Mononuclear cell (primary cell): ENCODE measurements around the gene KRTAP9-4. TPM values are rescaled to one million over a fixed set of nuclear protein-coding genes. Genes with fewer than 3 reads are reported as not detected.
"Not testable (repeated sequence)": the region's sequence is repeated elsewhere in the genome, so short reads cannot be mapped to it uniquely, and the experiment has no call there.

Experiments used
- H3K27me3 ChIP-seq: 2 replicates; pipeline ENCODE4 v1.6.0; 2011; ENCODE audit warnings: low read length, control low read depth; ENCODE audit not compliant: insufficient read depth
- H3K4me1 ChIP-seq: 2 replicates; pipeline ENCODE4 v1.5.1; 2011; ENCODE audit warnings: mild to moderate bottlenecking, low read length, control low read depth; ENCODE audit not compliant: insufficient read depth
- H3K4me3 ChIP-seq: 2 replicates; pipeline ENCODE4 v1.5.1; 2011; ENCODE audit warnings: mild to moderate bottlenecking, low read length, moderate library complexity
- H3K9me3 ChIP-seq: 2 replicates; pipeline ENCODE4 v1.5.1; 2011; ENCODE audit warnings: low read depth, mild to moderate bottlenecking, control low read depth, low read length
- total RNA-seq: library from RNA; depleted of rRNA; stranded (reverse); fragments of >200 nt; gene quantifications from one replicate; pipeline ENCODE4 v1.2.3, GENCODE V29; 2012

KRTAP9-4 gene
- total RNA-seq, 1 donor, result not detected

DNA sequence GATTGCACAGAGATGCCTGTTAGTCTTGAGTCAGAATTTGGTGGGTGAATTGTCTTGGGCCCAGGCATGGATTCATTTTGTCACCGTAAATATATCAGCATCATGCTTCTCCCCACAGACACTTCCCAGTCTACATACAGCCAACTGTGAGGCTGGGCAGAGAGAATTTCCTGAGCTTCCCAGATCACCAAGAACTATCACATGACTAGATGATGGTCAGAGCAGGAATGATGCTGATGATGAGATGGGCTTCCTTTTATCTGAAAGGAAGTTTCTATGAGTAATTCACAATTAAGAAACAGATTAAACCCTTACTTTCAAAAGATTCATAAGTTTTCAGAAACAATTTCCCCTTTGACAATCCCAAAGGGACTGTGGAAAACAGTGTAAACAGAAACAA is 5.4 kb downstream of the KRTAP9-4 start:
- Histone ChIP-seq H3K27me3 (peaks cover 18% of the 10 kb centered on the region), H3K9me3 (no peaks in the 10 kb centered on the region), H3K4me1 (no peaks in the 10 kb centered on the region), H3K4me3 (no peak overlapping the region)

DNA sequence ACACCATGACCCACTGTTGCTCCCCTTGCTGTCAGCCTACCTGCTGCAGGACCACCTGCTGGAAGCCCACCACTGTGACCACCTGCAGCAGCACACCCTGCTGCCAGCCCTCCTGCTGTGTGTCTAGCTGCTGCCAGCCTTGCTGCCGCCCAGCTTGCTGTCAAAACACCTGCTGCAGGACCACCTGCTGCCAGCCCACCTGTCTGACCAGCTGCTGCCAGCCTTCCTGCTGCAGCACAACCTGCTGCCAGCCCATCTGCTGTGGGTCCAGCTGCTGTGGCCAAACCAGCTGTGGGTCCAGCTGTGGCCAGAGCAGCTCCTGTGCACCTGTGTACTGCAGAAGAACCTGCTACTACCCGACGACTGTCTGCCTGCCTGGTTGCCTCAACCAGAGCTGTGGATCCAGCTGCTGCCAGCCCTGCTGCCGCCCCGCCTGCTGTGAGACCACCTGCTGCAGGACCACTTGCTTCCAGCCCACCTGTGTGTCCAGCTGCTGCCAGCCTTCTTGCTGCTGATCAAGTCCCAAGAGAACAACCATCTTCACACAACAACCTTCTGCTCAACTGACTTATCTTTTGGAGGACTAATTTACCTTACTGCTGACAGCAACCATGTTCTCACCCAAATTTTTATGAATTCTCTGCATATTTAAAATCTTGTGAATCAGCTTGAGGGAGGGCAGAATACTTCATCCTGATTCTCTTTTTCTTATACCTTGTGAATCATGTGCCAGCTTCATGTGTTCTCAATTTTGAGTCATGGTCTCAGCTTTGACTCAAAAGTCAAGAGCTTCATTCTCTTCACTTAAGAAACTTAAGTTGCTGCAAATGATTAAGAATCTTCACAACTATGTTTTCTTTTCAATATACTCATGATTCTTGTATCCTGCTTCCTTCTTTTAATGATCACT is 6.1 kb downstream of the KRTAP9-4 start, which contains the start of gene KRTAP9-9:
TSS of gene KRTAP9-9 (plus strand) at position 4 of the 910 bp plus-strand sequence.
- not testable (repeated sequence) for H3K4me3 ChIP-seq, H3K4me1 ChIP-seq, H3K9me3 ChIP-seq
- peaks cover 18% of the 10 kb centered on the region for H3K27me3 ChIP-seq

DNA sequence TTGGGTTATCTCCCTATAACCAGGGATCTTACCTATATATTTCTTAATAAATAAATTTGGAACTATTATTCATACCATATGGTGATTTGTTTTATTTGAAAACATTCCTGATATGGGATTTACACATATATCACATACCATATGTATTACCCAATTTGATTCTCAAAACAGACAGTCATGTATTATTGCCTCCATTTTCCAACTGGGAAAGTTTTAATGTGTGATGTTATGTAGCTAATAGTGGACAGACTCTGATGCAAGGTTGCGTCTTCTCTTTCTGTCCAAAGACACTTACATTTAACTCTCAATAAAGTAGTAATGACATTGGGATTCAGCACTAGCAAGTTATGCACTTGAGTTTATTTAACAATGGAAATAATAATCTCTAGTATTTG is 6.8 kb downstream of the KRTAP9-4 start:
- Histone ChIP-seq H3K4me1 (no peaks in the 10 kb centered on the region), H3K9me3 (no peaks in the 10 kb centered on the region), H3K27me3 (peaks cover 18% of the 10 kb centered on the region), H3K4me3 (no peak overlapping the region)

DNA sequence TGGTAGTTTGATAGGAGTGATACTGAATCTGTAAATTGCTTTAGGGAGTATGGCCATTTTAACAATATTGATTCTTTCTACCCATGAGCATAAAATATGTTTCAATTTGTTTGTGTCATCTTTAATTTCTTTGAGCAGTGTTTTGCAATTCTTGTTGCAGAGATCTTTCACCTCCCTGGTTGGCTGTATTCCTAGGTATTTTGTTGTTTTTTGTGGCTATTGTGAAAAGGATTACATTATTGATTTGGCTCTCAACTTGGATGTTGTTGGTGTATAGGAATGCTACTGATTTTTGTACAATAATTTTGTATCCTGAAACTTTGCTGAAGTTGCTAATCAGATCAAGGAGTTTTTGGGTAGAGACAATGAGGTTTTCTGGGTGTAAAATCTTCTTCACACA is 8.9 kb downstream of the KRTAP9-4 start:
- Histone ChIP-seq H3K9me3 (no peaks in the 10 kb centered on the region), H3K27me3 (peaks cover 18% of the 10 kb centered on the region), H3K4me3 (no peak overlapping the region), H3K4me1 (no peaks in the 10 kb centered on the region)

DNA sequence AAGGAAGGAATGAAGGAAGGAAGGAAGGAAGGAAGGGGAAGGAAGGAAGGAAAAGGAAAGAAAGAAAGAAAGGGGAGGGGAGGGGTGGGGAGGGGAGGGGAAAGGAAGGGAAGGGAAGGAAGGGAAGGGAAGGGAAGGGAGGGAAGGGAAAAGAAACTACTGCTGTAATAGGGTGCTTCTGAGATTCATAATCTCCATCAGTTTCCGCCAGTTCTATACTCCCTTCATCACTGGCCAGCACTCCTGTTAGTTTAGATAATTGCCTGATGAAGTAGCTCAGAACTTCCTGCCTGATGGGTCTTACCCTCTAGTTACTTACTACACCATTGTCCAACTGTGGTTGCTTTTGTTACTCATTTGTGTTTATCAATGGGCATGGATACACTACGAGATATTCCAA is 13.7 kb downstream of the KRTAP9-4 start:
- Histone ChIP-seq H3K9me3 (no peaks in the 10 kb centered on the region), H3K4me3 (no peak overlapping the region), H3K27me3 (peaks cover 4% of the 10 kb centered on the region), H3K4me1 (no peaks in the 10 kb centered on the region)

DNA sequence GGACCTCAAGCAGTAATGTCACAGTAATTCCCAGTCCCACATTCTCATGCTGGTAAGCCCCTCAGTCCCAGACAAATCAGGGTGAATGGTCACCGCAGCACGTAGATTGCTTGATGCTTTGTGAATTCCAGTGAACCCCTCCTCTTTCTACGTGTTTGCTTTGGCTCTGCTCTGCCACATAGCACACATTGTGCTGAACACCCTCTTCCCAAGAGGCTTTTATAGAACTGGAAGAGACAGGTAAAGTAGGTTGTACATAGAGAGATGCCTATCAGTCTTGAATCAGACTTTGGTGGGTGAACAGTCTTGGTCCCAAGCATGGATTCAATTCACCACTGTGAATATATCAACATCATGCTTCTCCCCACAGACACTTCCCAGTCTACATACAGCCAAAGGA is 15.1 kb downstream of the KRTAP9-4 start:
- no peak overlapping the region for H3K4me3 ChIP-seq
- H3K9me3 ChIP-seq, result no peaks in the 10 kb centered on the region
- no peaks in the 10 kb centered on the region for H3K4me1 ChIP-seq
- H3K27me3 ChIP-seq, result no peaks in the 10 kb centered on the region

DNA sequence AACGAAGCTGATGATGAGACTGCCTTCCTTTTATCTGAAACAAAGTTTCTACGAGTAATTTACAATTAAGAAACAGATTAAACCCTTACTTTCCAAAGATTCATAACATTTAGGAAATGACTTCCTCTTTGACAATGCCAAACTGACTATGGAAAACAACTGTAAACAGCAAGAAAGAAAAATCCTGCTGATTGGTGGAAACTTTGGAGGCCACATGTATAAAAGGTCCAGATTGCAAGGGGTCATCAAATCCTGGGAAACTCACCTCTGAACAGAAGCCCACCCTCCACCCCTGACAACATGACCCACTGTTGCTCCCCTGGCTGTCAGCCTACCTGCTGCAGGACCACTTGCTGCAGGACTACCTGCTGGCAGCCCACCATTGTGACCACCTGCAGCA is 15.6 kb downstream of the KRTAP9-4 start, which contains the start of gene KRTAP9-6:
TSS of gene KRTAP9-6 (plus strand) at position 301 of the 400 bp plus-strand sequence. CDS start at position 301, 0 bp downstream.
- Histone ChIP-seq H3K27me3 (no peaks in the 10 kb centered on the region), H3K4me1 (no peaks in the 10 kb centered on the region), H3K4me3 (no peak within 1 kb of the TSS), H3K9me3 (no peaks in the 10 kb centered on the region)

DNA sequence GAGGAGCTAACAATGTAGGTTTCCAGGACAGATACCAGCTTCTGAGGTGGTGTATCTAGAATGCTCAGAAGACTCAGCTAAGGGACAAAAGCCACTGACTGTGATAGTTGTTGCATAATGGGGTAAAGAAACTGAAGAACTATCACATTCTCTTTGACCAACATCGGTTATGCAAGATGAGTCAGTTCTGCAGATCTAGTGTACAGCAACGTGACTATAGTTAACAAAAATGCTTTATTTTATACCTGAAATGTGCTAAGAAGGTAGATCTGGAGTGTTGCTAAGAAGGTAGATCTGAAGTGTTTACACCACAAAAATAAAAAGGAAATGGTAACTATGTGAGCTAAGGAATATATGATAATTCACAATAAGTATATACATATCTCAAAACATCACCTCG is 18.2 kb downstream of the KRTAP9-4 start:
- no peak overlapping the region for H3K4me3 ChIP-seq
- H3K4me1 ChIP-seq, result no peaks in the 10 kb centered on the region
- H3K9me3 ChIP-seq, result no peaks in the 10 kb centered on the region
- no peaks in the 10 kb centered on the region for H3K27me3 ChIP-seq

DNA sequence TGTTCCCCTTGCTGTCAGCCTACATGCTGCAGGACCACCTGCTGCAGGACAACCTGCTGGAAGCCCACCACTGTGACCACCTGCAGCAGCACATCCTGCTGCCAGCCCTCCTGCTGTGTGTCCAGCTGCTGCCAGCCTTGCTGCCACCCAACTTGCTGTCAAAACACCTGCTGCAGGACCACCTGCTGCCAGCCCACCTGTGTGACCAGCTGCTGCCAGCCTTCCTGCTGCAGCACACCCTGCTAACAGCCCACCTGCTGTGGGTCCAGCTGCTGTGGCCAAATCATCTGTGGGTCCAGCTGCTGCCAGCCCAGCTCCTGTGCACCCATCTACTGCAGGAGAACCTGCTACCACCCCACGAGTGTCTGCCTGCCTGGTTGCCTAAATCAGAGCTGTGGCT is 21.8 kb downstream of the KRTAP9-4 start:
- not testable (repeated sequence) for H3K4me3 ChIP-seq, H3K27me3 ChIP-seq, H3K9me3 ChIP-seq, H3K4me1 ChIP-seq

DNA sequence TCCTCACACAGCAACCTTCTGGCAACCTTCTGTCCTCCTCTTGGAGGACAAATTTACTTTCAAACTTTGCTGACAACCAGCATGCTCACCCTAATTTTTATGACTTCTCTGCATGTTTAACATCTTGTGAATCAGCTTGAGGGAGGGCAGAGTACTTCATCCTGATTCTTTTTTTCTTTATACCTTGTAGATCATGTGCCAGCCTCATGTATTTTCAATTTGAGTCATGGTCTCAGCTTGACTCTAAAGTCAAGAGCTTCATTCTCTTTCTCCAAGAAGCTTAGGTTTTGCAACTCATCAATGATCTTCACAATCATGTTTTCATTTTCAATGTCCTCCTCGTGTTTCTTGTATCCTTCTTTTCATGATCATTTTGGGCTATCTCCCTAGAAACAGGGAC is 22.4 kb downstream of the KRTAP9-4 start:
- no peaks in the 10 kb centered on the region for H3K9me3 ChIP-seq
- no peak overlapping the region for H3K4me3 ChIP-seq
- no peaks in the 10 kb centered on the region for H3K27me3 ChIP-seq
- no peaks in the 10 kb centered on the region for H3K4me1 ChIP-seq

DNA sequence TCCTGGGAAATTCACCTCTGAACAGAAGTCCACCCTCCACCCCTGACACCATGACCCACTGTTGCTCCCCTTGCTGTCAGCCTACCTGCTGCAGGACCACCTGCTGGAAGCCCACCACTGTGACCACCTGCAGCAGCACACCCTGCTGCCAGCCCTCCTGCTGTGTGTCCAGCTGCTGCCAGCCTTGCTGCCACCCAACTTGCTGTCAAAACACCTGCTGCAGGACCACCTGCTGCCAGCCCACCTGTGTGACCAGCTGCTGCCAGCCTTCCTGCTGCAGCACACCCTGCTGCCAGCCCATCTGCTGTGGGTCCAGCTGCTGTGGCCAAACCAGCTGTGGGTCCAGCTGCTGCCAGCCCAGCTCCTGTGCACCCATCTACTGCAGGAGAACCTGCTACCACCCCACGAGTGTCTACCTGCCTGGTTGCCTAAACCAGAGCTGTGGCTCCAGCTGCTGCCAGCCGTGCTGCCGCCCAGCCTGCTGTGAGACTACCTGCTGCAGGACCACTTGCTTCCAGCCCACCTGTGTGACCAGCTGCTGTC is 26.2 kb downstream of the KRTAP9-4 start, which contains the start of gene KRTAP9-7:
TSS of gene KRTAP9-7 (plus strand) at position 51 of the 543 bp plus-strand sequence. CDS start at position 51, 0 bp downstream.
- H3K4me1 ChIP-seq, H3K9me3 ChIP-seq, H3K4me3 ChIP-seq, H3K27me3 ChIP-seq: not testable (repeated sequence)

DNA sequence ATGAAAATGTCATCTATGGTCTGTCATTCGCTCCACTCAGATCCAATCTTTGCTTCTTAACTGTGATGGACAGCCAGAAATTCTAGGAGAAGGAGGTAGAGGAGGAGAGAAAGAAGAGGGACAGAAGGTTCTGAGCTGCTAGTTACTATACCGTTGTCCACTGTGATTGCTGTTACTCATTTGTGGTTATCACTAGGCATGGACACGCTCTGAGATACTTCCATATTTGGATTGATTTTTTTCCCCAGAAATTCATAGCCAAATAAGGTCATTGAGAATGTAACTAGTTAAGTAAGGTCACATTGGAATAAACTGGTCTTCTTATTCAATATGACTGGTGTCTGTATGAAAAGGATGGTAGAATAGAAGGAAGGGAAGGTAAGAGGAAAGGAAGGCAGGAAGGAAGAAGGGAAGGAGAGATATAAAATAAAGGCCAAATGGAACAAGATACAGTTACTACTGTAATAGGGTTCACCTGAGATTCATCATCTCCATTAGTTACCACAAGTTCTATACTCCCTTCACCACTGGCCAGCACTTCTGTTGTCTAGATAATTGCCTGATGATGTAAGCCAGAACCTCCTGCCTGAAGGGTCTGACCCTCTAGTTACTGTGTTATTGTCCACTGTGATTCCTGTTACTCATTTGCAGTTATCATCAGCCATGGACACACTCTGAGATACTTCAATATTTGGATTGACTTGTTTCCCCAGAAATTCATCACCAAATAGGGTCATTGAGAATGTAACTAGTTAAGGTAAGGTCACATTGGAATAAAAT is 28.9 kb downstream of the KRTAP9-4 start:
- Histone ChIP-seq H3K4me1 (no peaks in the 10 kb centered on the region), H3K27me3 (no peaks in the 10 kb centered on the region), H3K4me3 (no peak overlapping the region), H3K9me3 (no peaks in the 10 kb centered on the region)

DNA sequence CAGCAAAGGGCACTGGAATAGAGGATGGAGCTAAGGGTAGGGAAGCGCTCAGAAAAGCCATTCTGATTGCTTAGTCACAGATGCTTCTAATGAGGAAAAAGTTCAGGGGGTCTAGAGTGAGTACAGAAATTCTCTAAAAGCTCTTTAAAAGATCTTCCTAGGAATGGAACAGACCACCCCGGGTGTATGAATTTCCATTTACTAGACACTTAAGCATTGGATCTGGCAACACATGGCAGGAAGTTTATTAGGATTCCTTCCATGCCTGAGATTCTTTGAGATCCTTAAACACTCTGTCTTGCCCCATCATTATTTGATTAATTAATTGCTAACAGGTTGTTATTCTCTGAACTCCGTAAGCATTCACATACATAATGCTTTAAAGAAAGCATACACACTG is 34.6 kb downstream of the KRTAP9-4 start:
- no peaks in the 10 kb centered on the region for H3K27me3 ChIP-seq
- no peak overlapping the region for H3K4me3 ChIP-seq
- H3K9me3 ChIP-seq, result no peaks in the 10 kb centered on the region
- H3K4me1 ChIP-seq, result peaks cover 6% of the 10 kb centered on the region

DNA sequence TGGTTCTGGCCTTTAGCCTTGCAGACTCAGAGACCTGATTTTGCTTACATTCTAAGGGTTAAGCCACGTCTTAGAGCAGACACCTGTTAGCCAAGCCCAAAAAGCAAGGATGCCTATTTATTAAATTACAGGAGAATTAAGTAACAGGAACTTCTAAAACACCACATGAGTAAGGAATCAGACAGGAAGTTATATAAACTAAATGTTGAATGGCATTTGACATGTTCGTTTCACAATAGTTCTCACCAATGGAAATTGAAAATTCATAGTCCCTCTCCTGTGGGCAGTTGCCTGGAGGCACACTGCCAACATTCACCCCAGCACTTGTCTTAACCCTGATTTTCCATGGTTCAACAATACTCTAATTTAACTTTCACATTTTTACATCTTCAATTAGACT is 35.1 kb downstream of the KRTAP9-4 start:
- Histone ChIP-seq H3K4me3 (no peak overlapping the region), H3K9me3 (no peaks in the 10 kb centered on the region), H3K4me1 (peaks cover 6% of the 10 kb centered on the region), H3K27me3 (no peaks in the 10 kb centered on the region)

DNA sequence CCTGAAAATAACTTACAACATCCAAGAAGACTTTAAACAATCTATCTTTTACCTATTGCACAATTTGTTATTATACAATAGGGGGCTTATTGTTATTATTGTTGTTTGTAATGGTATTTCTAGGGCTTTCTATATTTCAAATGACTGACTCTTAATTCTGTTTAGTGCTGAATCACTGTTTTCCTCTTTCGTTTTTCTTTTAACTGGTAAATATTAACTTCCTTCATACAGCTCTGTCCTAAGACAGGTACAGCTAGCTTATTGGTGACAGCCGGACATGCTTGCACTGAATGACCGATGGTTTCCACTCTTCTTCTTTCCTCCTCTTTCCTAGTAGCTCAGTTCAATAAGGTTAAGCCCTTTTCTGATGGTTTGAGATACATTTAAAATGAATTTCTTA is 37.6 kb downstream of the KRTAP9-4 start:
- H3K4me3 ChIP-seq, result no peak overlapping the region

More for the DNA sequence above, 37.6 kb downstream of the KRTAP9-4 start:
- H3K9me3 ChIP-seq, result no peaks in the 10 kb centered on the region
- peaks cover 6% of the 10 kb centered on the region for H3K4me1 ChIP-seq
- no peaks in the 10 kb centered on the region for H3K27me3 ChIP-seq
